ENCODE results near the gene VANGL1.

VANGL1 gene

GRCh38 chr1:115714572-115715141 lies 72.9 kb downstream of the VANGL1 start:
- TF ChIP-seq, protein P1, sequence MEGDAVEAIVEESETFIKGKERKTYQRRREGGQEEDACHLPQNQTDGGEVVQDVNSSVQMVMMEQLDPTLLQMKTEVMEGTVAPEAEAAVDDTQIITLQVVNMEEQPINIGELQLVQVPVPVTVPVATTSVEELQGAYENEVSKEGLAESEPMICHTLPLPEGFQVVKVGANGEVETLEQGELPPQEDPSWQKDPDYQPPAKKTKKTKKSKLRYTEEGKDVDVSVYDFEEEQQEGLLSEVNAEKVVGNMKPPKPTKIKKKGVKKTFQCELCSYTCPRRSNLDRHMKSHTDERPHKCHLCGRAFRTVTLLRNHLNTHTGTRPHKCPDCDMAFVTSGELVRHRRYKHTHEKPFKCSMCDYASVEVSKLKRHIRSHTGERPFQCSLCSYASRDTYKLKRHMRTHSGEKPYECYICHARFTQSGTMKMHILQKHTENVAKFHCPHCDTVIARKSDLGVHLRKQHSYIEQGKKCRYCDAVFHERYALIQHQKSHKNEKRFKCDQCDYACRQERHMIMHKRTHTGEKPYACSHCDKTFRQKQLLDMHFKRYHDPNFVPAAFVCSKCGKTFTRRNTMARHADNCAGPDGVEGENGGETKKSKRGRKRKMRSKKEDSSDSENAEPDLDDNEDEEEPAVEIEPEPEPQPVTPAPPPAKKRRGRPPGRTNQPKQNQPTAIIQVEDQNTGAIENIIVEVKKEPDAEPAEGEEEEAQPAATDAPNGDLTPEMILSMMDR (IDR thresholded peaks at IDR 0.05; ENCODE audit: low read depth, low read length): no peak
- no peak overlapping the region for H3K4me3 ChIP-seq (ENCODE audit: low read depth, low read length)

GRCh38 chr1:115717541-115717940 lies 75.8 kb downstream of the VANGL1 start:
- TF ChIP-seq, protein P1 (IDR thresholded peaks at IDR 0.05; ENCODE audit: low read depth, low read length): no peak
- H3K4me3 ChIP-seq (ENCODE audit: low read depth, low read length): no peak overlapping the region

- no peak overlapping the region for H3K4me3 ChIP-seq (ENCODE audit: low read depth, low read length)
- TF ChIP-seq, protein P1 (IDR thresholded peaks at IDR 0.05; ENCODE audit: low read depth, low read length): no peak
These were observed 76.4 kb downstream of the VANGL1 start for GRCh38 chr1:115718011-115718754.

- TF ChIP-seq, protein P1 (IDR thresholded peaks at IDR 0.05; ENCODE audit: low read depth, low read length): no peak
- no peak overlapping the region for H3K4me3 ChIP-seq (ENCODE audit: low read depth, low read length)
These were observed 77.5 kb downstream of the VANGL1 start for GRCh38 chr1:115719285-115719684.

GRCh38 chr1:115722221-115722620 lies 80.5 kb downstream of the VANGL1 start:
- no peak overlapping the region for H3K4me3 ChIP-seq (ENCODE audit: low read depth, low read length)
- TF ChIP-seq, protein P1 (IDR thresholded peaks at IDR 0.05; ENCODE audit: low read depth, low read length): no peak

- H3K4me3 ChIP-seq (ENCODE audit: low read depth, low read length): no peak overlapping the region
- TF ChIP-seq, protein P1 (IDR thresholded peaks at IDR 0.05; ENCODE audit: low read depth, low read length): no peak
These were observed 82.0 kb downstream of the VANGL1 start for GRCh38 chr1:115723756-115724155.

- TF ChIP-seq, protein P1 (IDR thresholded peaks at IDR 0.05; ENCODE audit: low read depth, low read length): no peak
These were observed 83.8 kb downstream of the VANGL1 start for GRCh38 chr1:115725600-115725999.

More at GRCh38 chr1:115725600-115725999, 83.8 kb downstream of the VANGL1 start:
- H3K4me3 ChIP-seq (ENCODE audit: low read depth, low read length): no peak overlapping the region
